Thyroid gland (tissue), 4 donors: ENCODE data around the gene LACRT.

Experiments
- POLR2A ChIP-seq, 2 donors: fragments of 450-650 bp; IDR thresholded peaks; one replicate each; pipeline ENCODE4 v1.6.1; 2017; ENCODE audit warnings: antibody characterized with exemption in 2 of 2, mild to moderate bottlenecking in 2 of 2, moderate library complexity in 1 of 2
- TF ChIP-seq, protein P1 (sequence below), 6 experiments: fragments of 200-600 bp in 3 of 6; fragments of 450-650 bp in 3 of 6; sonication (generic) in 3 of 6; IDR thresholded peaks; one replicate each; pipeline ENCODE4 v1.5.1; 2016 to 2019; ENCODE audit warnings: antibody characterized with exemption in 6 of 6, mild to moderate bottlenecking in 2 of 6, inconsistent platforms in 1 of 6, moderate library complexity in 1 of 6

GRCh38 chr12:54593135-54593534, 41.6 kb downstream of the LACRT start:
- TF ChIP-seq, protein P1, sequence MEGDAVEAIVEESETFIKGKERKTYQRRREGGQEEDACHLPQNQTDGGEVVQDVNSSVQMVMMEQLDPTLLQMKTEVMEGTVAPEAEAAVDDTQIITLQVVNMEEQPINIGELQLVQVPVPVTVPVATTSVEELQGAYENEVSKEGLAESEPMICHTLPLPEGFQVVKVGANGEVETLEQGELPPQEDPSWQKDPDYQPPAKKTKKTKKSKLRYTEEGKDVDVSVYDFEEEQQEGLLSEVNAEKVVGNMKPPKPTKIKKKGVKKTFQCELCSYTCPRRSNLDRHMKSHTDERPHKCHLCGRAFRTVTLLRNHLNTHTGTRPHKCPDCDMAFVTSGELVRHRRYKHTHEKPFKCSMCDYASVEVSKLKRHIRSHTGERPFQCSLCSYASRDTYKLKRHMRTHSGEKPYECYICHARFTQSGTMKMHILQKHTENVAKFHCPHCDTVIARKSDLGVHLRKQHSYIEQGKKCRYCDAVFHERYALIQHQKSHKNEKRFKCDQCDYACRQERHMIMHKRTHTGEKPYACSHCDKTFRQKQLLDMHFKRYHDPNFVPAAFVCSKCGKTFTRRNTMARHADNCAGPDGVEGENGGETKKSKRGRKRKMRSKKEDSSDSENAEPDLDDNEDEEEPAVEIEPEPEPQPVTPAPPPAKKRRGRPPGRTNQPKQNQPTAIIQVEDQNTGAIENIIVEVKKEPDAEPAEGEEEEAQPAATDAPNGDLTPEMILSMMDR (IDR thresholded peaks at IDR 0.05): no peak
- TF ChIP-seq POLR2A (IDR thresholded peaks at IDR 0.05): no peak
